Neutrophil (primary cell): ENCODE measurements around the gene TMEM108.

ENCODE experiments used
- H3K27ac ChIP-seq: fragments of 200-600 bp; sonication (generic); 2 replicates; pipeline ENCODE4 v1.5.1; 2016; ENCODE audit warnings: mild to moderate bottlenecking, moderate library complexity
- H3K27me3 ChIP-seq: fragments of 200-600 bp; sonication (generic); 2 replicates; pipeline ENCODE4 v1.6.0; 2016; ENCODE audit warnings: mild to moderate bottlenecking
- H3K36me3 ChIP-seq: fragments of 200-600 bp; sonication (generic); 2 replicates; pipeline ENCODE4 v1.5.1; 2017
- H3K4me1 ChIP-seq, 2 experiments: fragments of 200-600 bp in 1 of 2; sonication (generic) in 1 of 2; 1 replicate in 1 of 2; 2 replicates in 1 of 2; pipeline versions ENCODE4 v1.5.1 to v1.6.1; 2013 to 2016; ENCODE audit warnings: low read depth in 1 of 2, low read length in 1 of 2, mild to moderate bottlenecking in 1 of 2, moderate library complexity in 1 of 2; ENCODE audit not compliant: control insufficient read depth in 1 of 2, insufficient read depth in 1 of 2
- H3K4me3 ChIP-seq, 2 experiments: fragments of 200-600 bp in 1 of 2; sonication (generic) in 1 of 2; 1 replicate in 1 of 2; 2 replicates in 1 of 2; pipeline ENCODE4 v1.5.1; 2013 to 2016; ENCODE audit warnings: low read depth in 1 of 2, low read length in 1 of 2, mild to moderate bottlenecking in 1 of 2, moderate library complexity in 1 of 2
- H3K9me3 ChIP-seq: fragments of 200-600 bp; sonication (generic); 2 replicates; pipeline ENCODE4 v1.5.1; 2016
- TF ChIP-seq, protein P1 (sequence below): fragments of 200-600 bp; sonication (generic); IDR thresholded peaks from 2 replicates; pipeline ENCODE4 v1.5.1; 2016; ENCODE audit warnings: antibody characterized with exemption

Gene TMEM108

DNA sequence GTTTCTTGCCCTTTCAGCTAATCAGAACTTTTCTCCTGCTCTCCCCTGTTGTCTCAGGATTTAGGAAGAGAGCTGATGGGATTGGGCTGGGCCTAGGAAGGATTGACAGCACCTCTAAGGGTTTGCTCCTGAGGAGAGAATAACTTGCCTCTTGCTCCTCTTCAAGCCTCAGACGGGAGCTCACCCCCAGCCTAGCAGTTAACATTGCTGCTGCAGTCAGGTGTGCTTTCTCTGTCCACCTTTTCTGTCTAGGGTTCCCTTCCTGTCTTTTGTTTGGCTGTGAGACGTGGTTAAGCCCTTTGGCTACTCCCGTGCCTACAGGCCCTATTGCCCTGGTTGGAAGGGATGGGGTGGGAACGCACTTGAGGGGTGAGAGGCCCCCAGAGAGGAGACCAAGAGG is 20.1 kb downstream of the TMEM108 start:
- H3K27ac ChIP-seq: no peak overlapping the region
- no peaks in the 10 kb centered on the region for H3K9me3 ChIP-seq
- H3K27me3 ChIP-seq: peaks cover under 1% of the 10 kb centered on the region
- H3K36me3 ChIP-seq: no peaks in the 10 kb centered on the region
- TF ChIP-seq, protein P1, sequence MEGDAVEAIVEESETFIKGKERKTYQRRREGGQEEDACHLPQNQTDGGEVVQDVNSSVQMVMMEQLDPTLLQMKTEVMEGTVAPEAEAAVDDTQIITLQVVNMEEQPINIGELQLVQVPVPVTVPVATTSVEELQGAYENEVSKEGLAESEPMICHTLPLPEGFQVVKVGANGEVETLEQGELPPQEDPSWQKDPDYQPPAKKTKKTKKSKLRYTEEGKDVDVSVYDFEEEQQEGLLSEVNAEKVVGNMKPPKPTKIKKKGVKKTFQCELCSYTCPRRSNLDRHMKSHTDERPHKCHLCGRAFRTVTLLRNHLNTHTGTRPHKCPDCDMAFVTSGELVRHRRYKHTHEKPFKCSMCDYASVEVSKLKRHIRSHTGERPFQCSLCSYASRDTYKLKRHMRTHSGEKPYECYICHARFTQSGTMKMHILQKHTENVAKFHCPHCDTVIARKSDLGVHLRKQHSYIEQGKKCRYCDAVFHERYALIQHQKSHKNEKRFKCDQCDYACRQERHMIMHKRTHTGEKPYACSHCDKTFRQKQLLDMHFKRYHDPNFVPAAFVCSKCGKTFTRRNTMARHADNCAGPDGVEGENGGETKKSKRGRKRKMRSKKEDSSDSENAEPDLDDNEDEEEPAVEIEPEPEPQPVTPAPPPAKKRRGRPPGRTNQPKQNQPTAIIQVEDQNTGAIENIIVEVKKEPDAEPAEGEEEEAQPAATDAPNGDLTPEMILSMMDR: no peak
- no peaks in the 10 kb centered on the region for H3K4me1 ChIP-seq
- H3K4me3 ChIP-seq: no peak overlapping the region

DNA sequence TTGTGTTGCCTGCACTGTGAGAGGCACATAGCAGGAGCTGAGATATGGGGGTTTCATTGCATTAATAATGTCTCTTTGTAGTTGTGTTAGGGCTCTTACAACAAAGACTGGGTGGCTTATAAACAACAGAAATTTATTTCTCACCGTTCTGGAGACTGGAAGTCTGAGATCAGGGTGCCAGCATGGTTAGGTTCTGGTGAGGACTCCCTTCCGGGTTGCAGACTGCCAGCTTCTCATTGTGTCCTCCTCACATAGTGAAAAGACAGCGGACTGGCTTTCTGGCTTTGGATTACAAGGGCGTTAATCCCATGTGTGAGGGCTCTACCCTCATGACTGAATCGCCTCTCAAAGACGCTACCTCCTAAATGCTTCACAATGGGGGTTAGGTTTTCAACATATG is 20.6 kb downstream of the TMEM108 start:
- Histone ChIP-seq H3K36me3 (no peaks in the 10 kb centered on the region), H3K4me3 (no peak overlapping the region)

DNA sequence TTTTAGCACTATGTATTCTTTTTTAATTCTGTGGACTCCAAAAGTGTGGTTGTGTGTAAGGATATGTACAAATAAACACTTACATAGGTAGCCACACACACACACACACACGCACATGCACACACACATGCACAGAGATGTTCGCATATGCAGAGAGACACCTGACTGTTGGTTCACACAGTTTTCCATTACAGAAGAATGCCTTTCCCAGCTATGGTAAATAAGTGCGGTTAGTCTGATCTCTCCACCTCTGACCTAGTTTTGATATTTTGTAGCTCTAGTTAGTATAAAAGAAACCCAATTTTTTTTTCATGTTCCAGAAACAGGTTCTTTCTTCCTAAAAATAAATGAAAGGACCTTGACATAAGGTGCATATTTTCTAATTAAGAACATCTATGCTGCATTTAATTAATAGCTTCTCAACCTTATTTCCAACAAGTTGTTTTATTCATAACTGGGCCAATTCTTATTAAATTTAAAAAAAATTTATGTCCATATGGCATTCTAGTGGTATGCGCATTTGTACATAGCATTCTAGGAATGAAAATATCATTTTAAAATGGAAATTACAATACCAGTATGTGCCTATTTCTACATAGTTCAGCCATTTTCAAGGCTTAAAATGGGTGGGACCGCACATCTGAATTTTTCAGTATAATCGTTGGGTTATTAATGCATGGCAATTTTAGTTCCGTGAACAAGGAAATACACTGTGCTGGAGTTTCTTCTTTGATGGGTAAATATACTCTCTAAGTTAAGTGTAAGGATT is 27.2 kb downstream of the TMEM108 start:
- no peak overlapping the region for H3K4me3 ChIP-seq
- TF ChIP-seq, protein P1: no peak
- no peaks in the 10 kb centered on the region for H3K36me3 ChIP-seq
- no peak overlapping the region for H3K27ac ChIP-seq
- no peaks in the 10 kb centered on the region for H3K9me3 ChIP-seq
- no peaks in the 10 kb centered on the region for H3K4me1 ChIP-seq
- no peaks in the 10 kb centered on the region for H3K27me3 ChIP-seq

More for the DNA sequence above, 20.6 kb downstream of the TMEM108 start:
- Histone ChIP-seq H3K27me3 (no peaks in the 10 kb centered on the region), H3K27ac (no peak overlapping the region), H3K4me1 (no peaks in the 10 kb centered on the region), H3K9me3 (no peaks in the 10 kb centered on the region)
- TF ChIP-seq, protein P1: no peak

DNA sequence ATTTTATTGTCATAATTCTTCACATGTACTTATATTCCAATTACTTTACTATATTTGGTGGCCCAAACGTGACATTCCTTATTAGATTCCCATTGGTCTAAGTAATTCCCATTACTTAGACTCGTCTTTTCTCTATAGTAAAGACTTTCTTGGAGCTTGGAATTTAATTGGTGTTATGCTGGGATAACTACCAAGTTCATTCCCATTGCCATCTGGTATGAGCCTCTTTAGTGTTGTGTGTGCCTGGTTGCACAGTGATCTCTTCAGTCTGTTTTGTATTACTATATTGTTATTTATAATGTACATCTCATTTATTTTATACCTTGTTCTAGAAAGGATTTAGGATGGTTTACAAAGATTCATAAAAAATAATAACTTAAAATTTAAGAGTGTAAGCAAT is 27.8 kb downstream of the TMEM108 start:
- H3K4me1 ChIP-seq: no peaks in the 10 kb centered on the region
- no peaks in the 10 kb centered on the region for H3K36me3 ChIP-seq
- no peaks in the 10 kb centered on the region for H3K9me3 ChIP-seq
- H3K4me3 ChIP-seq: no peak overlapping the region
- H3K27ac ChIP-seq: no peak overlapping the region
- no peaks in the 10 kb centered on the region for H3K27me3 ChIP-seq
- TF ChIP-seq, protein P1: no peak

DNA sequence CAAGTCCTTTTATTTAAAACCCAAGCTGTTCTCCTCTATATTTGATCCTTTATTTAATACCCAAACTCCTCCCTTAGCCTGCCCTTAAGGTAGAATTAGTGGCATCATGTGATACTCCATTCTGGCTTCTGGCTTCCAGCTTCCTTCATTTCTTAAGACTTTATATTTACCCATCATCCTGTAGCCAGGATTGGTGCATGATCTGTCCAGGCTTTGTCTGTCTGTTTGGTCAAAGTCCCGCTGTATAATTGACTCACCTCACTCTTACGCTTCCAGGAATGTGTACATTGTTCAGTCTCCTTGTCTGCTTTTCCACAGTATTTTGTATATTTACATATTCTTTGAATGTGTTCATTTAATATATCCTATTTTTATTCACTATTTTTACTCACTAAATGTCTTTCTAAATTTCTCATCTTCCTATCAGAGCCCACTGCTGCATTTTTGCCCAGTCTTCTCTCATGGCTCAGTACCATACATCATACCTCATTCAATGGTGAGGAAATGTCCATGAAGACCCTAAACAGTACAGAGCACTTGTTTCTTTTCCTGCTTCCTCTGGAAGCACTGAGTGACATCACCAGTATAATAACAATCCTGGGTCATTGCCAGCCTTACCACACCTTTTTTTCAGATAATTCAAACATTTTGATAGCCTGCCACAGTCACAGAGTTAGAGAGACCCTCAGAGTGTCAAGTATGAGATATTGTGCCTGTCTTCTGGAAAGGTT is 31.5 kb downstream of the TMEM108 start:
- H3K4me3 ChIP-seq: no peak overlapping the region
- H3K4me1 ChIP-seq: no peaks in the 10 kb centered on the region
- TF ChIP-seq, protein P1: no peak
- no peaks in the 10 kb centered on the region for H3K9me3 ChIP-seq
- no peaks in the 10 kb centered on the region for H3K27me3 ChIP-seq
- H3K27ac ChIP-seq: no peak overlapping the region
- H3K36me3 ChIP-seq: no peaks in the 10 kb centered on the region
